OCI-LY3 (cell line): ENCODE results near the gene HIVEP3.
"Not testable (repeated sequence)": the region's sequence is repeated elsewhere in the genome, so short reads cannot be mapped to it uniquely, and the experiment has no call there.

Source experiments
- H2AFZ ChIP-seq: fragments of 200-600, 300-600 bp; shearing (Covaris generic); 2 replicates; pipeline ENCODE4 v1.6.0; 2014; ENCODE audit warnings: antibody characterized with exemption, low read depth, low read length
- H3K27ac ChIP-seq: fragments of 200-600, 300-600 bp; sonication (generic); 2 replicates; pipeline ENCODE4 v1.5.1; 2014; ENCODE audit warnings: mild to moderate bottlenecking, low read length, moderate library complexity, mixed read lengths
- H3K27me3 ChIP-seq: fragments of 200-600, 300-600 bp; sonication (generic); 2 replicates; pipeline ENCODE4 v1.6.1; 2014; ENCODE audit warnings: low read depth, low read length, mixed read lengths
- H3K36me3 ChIP-seq: fragments of 200-600, 300-600 bp; sonication (generic); replicated peaks from 2 replicates; pipeline ENCODE3; 2014; ENCODE audit warnings: low read depth, low read length, mixed read lengths
- H3K4me1 ChIP-seq: fragments of 300-600, 200-600 bp; sonication (generic); 2 replicates; pipeline ENCODE4 v1.6.1; 2014; ENCODE audit warnings: low read length, mixed read lengths
- H3K4me2 ChIP-seq: fragments of 200-600, 300-600 bp; sonication (generic); 2 replicates; pipeline ENCODE4 v1.6.1; 2014; ENCODE audit warnings: low read length, mixed read lengths
- H3K4me3 ChIP-seq: fragments of 300-600, 200-600 bp; sonication (generic); 2 replicates; pipeline ENCODE4 v1.5.1; 2014; ENCODE audit warnings: antibody characterized with exemption, mild to moderate bottlenecking, low read length, moderate library complexity
- H3K79me2 ChIP-seq: fragments of 300-600, 200-600 bp; shearing (Covaris generic); 2 replicates; pipeline ENCODE4 v1.6.1; 2014; ENCODE audit warnings: mild to moderate bottlenecking, low read length, mixed read lengths
- H3K9ac ChIP-seq: fragments of 300-600, 200-600 bp; shearing (Covaris generic); 2 replicates; pipeline ENCODE4 v1.6.0; 2014; ENCODE audit warnings: mild to moderate bottlenecking, low read length, moderate library complexity
- H3K9me3 ChIP-seq: fragments of 200-600, 300-600 bp; shearing (Covaris generic); 2 replicates; pipeline ENCODE4 v1.6.1; 2014; ENCODE audit warnings: low read length, mixed read lengths; ENCODE audit not compliant: insufficient read depth
- H4K20me1 ChIP-seq: fragments of 200-600, 300-600 bp; sonication (generic); 2 replicates; pipeline ENCODE4 v1.6.1; 2016; ENCODE audit warnings: low read length, mixed read lengths; ENCODE audit not compliant: insufficient read depth
- EZH2phosphoT487 ChIP-seq: fragments of 200-600 bp; shearing (Covaris generic); IDR thresholded peaks from 2 replicates; pipeline ENCODE4 v1.6.1; 2018; ENCODE audit warnings: antibody characterized with exemption, mixed run types, low read depth
- TF ChIP-seq, protein P1 (sequence below): fragments of 200-600, 300-600 bp; sonication (generic); IDR thresholded peaks from 2 replicates; pipeline ENCODE4 v1.5.1; 2014; ENCODE audit warnings: antibody characterized with exemption, low read length, low read depth

The HIVEP3 gene

DNA sequence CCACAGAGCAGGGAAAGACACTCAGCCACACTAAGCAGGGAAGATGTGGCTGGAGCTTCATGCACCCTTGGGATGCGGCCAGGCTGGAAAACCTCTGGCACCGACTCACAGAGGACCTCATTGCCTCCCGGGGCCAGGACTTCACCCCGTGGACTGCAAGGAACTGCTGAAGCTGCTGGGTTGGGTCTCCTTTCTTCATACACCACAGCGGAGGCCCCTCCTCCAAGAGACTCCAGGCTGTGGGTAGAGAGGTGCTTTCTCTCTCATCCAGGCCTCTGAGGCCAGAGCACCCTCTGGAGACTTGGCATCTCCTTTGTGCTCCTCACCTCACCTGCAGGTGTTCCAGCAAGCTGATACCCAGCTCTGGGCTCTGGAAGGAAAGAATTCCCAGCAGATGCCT lies 358.2 kb downstream of the HIVEP3 start:
- Histone ChIP-seq H3K9ac (no peak overlapping the region), H3K27ac (no peak overlapping the region), H4K20me1 (peaks cover 45% of the 10 kb centered on the region), H3K4me1 (no peaks in the 10 kb centered on the region), H3K4me2 (no peak overlapping the region), H3K36me3 (peaks cover 36% of the 10 kb centered on the region), H3K79me2 (peaks cover 57% of the 10 kb centered on the region), H2AFZ (no peak overlapping the region), H3K4me3 (no peak overlapping the region), H3K9me3 (no peaks in the 10 kb centered on the region), H3K27me3 (no peaks in the 10 kb centered on the region)
- TF ChIP-seq, protein P1, sequence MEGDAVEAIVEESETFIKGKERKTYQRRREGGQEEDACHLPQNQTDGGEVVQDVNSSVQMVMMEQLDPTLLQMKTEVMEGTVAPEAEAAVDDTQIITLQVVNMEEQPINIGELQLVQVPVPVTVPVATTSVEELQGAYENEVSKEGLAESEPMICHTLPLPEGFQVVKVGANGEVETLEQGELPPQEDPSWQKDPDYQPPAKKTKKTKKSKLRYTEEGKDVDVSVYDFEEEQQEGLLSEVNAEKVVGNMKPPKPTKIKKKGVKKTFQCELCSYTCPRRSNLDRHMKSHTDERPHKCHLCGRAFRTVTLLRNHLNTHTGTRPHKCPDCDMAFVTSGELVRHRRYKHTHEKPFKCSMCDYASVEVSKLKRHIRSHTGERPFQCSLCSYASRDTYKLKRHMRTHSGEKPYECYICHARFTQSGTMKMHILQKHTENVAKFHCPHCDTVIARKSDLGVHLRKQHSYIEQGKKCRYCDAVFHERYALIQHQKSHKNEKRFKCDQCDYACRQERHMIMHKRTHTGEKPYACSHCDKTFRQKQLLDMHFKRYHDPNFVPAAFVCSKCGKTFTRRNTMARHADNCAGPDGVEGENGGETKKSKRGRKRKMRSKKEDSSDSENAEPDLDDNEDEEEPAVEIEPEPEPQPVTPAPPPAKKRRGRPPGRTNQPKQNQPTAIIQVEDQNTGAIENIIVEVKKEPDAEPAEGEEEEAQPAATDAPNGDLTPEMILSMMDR, result no peak
- TF ChIP-seq EZH2phosphoT487, result no peak

DNA sequence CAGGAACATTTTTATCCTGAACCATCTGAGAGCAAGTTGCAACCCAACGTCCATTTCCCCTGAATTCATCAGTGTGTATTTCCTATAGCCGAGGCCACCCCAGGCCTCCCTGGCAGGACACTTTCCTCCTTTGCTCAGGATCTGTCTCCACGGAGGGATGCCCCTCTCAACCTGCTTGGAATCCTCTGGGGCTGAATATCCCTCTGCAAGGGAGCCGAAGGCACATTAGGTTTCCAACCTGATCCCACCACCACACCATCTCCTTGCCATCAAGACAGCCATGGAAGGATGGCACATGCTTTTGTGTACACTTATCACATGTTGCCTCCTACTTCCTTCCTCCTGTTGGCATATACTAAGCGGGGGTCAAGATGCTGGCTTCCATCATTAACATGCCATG lies 359.4 kb downstream of the HIVEP3 start:
- Histone ChIP-seq H4K20me1 (peaks cover 38% of the 10 kb centered on the region), H3K9ac (no peak overlapping the region)
- TF ChIP-seq EZH2phosphoT487, result no peak
- TF ChIP-seq, protein P1, result no peak

DNA sequence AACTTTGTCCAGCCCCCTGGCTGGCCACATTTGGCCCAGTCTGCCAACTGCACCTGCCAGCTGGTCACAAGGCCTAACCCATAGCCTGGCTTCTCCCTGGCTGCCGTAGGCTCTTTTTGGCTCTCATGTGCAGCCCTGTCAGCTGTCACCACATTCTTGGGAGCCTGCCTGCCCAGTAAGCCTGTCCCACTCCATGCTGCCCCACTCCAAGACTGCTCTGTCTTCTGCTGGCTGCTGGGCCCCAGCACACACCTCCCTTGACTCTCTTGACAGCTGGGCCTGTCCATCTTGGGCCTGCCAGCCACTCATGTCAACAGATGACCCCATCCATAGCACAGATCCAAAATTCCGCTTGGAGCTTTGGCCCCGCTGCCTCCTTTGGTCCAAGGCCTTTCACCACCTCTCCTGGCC lies 360.0 kb downstream of the HIVEP3 start:
- Histone ChIP-seq H3K9me3 (no peaks in the 10 kb centered on the region), H3K27me3 (no peaks in the 10 kb centered on the region), H4K20me1 (peaks cover 38% of the 10 kb centered on the region), H2AFZ (no peak overlapping the region), H3K4me1 (no peaks in the 10 kb centered on the region), H3K4me2 (no peak overlapping the region), H3K36me3 (peaks cover 33% of the 10 kb centered on the region), H3K4me3 (no peak overlapping the region), H3K9ac (no peak overlapping the region), H3K27ac (no peak overlapping the region), H3K79me2 (peaks cover 42% of the 10 kb centered on the region)
- TF ChIP-seq EZH2phosphoT487, result no peak
- TF ChIP-seq, protein P1, result no peak

More for the DNA sequence above, 359.4 kb downstream of the HIVEP3 start:
- Histone ChIP-seq H3K9me3 (no peaks in the 10 kb centered on the region), H3K4me2 (no peak overlapping the region), H3K4me1 (no peaks in the 10 kb centered on the region), H3K4me3 (no peak overlapping the region), H2AFZ (no peak overlapping the region), H3K27me3 (no peaks in the 10 kb centered on the region), H3K27ac (no peak overlapping the region), H3K36me3 (peaks cover 33% of the 10 kb centered on the region), H3K79me2 (peaks cover 48% of the 10 kb centered on the region)

DNA sequence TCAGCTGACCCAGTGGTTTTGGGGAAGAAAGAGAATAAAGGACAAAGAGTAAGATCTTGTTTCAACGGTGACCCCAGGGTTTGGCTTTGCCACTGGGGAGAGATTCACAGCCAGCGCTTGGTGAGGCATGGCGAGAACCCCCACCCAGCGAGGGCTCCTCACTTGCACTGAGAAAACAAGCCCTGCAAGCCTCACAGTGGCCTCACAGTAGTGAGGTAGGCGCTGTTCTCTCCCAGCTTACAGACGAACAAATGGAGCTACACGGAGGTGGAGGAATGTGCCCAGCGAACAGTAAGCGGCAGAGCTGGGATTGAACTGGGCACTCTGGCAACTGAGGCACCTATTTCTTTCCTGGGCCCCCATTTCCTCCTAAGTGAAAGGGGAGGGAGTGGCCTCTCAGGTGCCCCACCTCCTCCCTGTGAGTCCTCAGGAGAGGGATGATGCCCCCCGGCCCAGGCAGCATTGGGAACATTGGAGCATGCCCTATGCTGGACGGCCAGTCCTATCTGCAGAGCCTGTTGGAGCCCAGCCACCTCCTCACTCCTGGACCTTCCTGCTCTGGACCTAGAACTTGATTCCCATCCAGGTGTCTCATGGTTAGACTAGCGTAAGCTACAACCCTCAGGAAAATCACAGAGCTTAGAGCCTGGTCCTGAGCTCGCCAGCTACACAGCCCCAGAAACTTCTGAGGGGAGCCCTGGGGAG lies 360.8 kb downstream of the HIVEP3 start:
- Histone ChIP-seq H3K79me2 (peaks cover 36% of the 10 kb centered on the region), H3K9me3 (no peaks in the 10 kb centered on the region), H3K4me2 (no peak overlapping the region), H2AFZ (no peak overlapping the region), H3K4me1 (no peaks in the 10 kb centered on the region), H3K36me3 (peaks cover 33% of the 10 kb centered on the region), H3K4me3 (no peak overlapping the region), H3K9ac (no peak overlapping the region), H3K27me3 (no peaks in the 10 kb centered on the region), H4K20me1 (peaks cover 32% of the 10 kb centered on the region), H3K27ac (no peak overlapping the region)
- TF ChIP-seq, protein P1, result no peak
- TF ChIP-seq EZH2phosphoT487, result no peak

DNA sequence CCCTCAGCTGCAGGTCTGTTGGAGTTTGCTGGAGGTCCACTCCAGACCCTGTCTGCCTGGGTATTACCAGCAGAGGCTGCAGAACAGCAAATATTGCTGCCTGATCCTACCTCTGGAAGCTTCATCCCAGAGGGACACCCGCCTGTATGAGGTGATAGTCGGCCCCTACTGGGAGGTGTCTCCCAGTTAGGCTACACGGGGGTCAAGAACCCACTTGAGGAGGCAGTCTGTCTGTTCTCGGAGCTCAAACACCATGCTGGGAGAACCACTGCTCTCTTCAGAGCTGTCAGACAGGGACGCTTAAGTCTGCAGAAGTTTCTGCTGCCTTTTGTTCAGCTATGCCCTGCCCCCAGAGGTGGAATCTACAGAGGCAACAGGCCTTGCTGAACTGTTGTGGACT lies 364.0 kb downstream of the HIVEP3 start:
- H3K79me2 ChIP-seq, H3K4me1 ChIP-seq, H2AFZ ChIP-seq, H3K9ac ChIP-seq, H3K27me3 ChIP-seq, H3K4me2 ChIP-seq, H3K27ac ChIP-seq, H3K4me3 ChIP-seq, H3K9me3 ChIP-seq: not testable (repeated sequence)
- peaks cover 16% of the 10 kb centered on the region; the same call in 1 of the 2 replicates for H4K20me1 ChIP-seq
- peaks cover 26% of the 10 kb centered on the region for H3K36me3 ChIP-seq
